Gastrocnemius medialis (tissue), 4 donors: ENCODE results near the gene RIN3.

Source experiments
- POLR2A ChIP-seq, 2 donors: fragments of 450-650 bp; IDR thresholded peaks; one replicate each; pipeline ENCODE4 v1.6.1; 2017; ENCODE audit warnings: antibody characterized with exemption in 2 of 2, mild to moderate bottlenecking in 2 of 2, moderate library complexity in 2 of 2
- TF ChIP-seq, protein P1 (sequence below), 5 experiments: fragments of 450-650 bp in 3 of 5; fragments of 200-600 bp in 2 of 5; sonication (generic) in 2 of 5; IDR thresholded peaks in 4 of 5; conservative IDR thresholded peaks in 1 of 5; 1 replicate in 4 of 5; 2 replicates in 1 of 5; pipeline ENCODE4 v1.5.1; 2016 to 2019; ENCODE audit warnings: antibody characterized with exemption in 5 of 5, mild to moderate bottlenecking in 3 of 5, moderate library complexity in 3 of 5

GRCh38 chr14:92652413-92653151 is 139.0 kb downstream of the RIN3 start:
- TF ChIP-seq, protein P1, sequence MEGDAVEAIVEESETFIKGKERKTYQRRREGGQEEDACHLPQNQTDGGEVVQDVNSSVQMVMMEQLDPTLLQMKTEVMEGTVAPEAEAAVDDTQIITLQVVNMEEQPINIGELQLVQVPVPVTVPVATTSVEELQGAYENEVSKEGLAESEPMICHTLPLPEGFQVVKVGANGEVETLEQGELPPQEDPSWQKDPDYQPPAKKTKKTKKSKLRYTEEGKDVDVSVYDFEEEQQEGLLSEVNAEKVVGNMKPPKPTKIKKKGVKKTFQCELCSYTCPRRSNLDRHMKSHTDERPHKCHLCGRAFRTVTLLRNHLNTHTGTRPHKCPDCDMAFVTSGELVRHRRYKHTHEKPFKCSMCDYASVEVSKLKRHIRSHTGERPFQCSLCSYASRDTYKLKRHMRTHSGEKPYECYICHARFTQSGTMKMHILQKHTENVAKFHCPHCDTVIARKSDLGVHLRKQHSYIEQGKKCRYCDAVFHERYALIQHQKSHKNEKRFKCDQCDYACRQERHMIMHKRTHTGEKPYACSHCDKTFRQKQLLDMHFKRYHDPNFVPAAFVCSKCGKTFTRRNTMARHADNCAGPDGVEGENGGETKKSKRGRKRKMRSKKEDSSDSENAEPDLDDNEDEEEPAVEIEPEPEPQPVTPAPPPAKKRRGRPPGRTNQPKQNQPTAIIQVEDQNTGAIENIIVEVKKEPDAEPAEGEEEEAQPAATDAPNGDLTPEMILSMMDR (IDR thresholded peaks at IDR 0.05 in 4 of 5, conservative IDR thresholded peaks at IDR 0.05 in 1 of 5): no peak
- no peak for TF ChIP-seq POLR2A (IDR thresholded peaks at IDR 0.05)
